SK-N-MC (cell line): ENCODE data around the gene MEI1.

Experiments
- DNase-seq: peaks from one replicate; pipeline ENCODE4 v3.0.0-alpha.2; 2011; ENCODE audit warnings: low read depth, low spot score
- H3K27ac ChIP-seq: fragments of 200-600 bp; sonication (generic); 2 replicates; pipeline ENCODE4 v1.5.1; 2016; ENCODE audit warnings: mixed run types
- H3K36me3 ChIP-seq: fragments of 200-600 bp; sonication (generic); 2 replicates; pipeline ENCODE4 v1.6.1; 2017; ENCODE audit warnings: antibody characterized with exemption, low read length, mixed read lengths; ENCODE audit not compliant: insufficient read depth
- H3K4me3 ChIP-seq: fragments of 200-600 bp; sonication (generic); 2 replicates; pipeline ENCODE4 v1.5.1; 2016
- H3K9ac ChIP-seq: fragments of 200-600 bp; sonication (generic); 2 replicates; pipeline ENCODE4 v1.8.0; 2017; ENCODE audit warnings: mixed run types, mixed read lengths; ENCODE audit not compliant: insufficient read length
- H3K9me3 ChIP-seq: fragments of 200-600 bp; sonication (generic); 2 replicates; pipeline ENCODE4 v1.6.1; 2017; ENCODE audit warnings: low read depth, mild to moderate bottlenecking, antibody characterized with exemption, low read length, moderate library complexity, mixed read lengths
- EZH2 ChIP-seq: fragments of 200-600 bp; sonication (generic); IDR thresholded peaks from one replicate; pipeline ENCODE4 v1.6.1; 2017; ENCODE audit warnings: antibody characterized with exemption
- FOXP2 ChIP-seq: optimal IDR thresholded peaks from 2 replicates; pipeline ENCODE3; 2011; ENCODE audit warnings: mild to moderate bottlenecking, moderate library complexity; ENCODE audit not compliant: insufficient read depth; ENCODE audit errors: extremely low read length, control extremely low read depth
- POLR2AphosphoS5 ChIP-seq: IDR thresholded peaks from 2 replicates; pipeline ENCODE4 v1.6.1; 2012; ENCODE audit warnings: mild to moderate bottlenecking, low read depth, low read length, borderline replicate concordance

MEI1 gene

GRCh38 chr22:41800348-41801146 is 101.2 kb downstream of the MEI1 start, which contains the start of gene CCDC134:
TSS of gene CCDC134 (plus strand) at chr22:41800679. CDS start at chr22:41808891, 8,212 bp downstream.
- H3K27ac ChIP-seq: peak within 1 kb of the TSS; percentile 77
- no peaks in the 10 kb centered on the region for H3K36me3 ChIP-seq
- TF ChIP-seq EZH2: no peak
- TF ChIP-seq POLR2AphosphoS5: peak; percentile 95
- H3K9ac ChIP-seq: peak within 1 kb of the TSS; percentile 88
- H3K4me3 ChIP-seq: peak within 1 kb of the TSS; percentile 94
- no peaks in the 10 kb centered on the region for H3K9me3 ChIP-seq
- no peak for DNase-seq

- no peak overlapping the region for H3K27ac ChIP-seq
- DNase-seq: no peak
- H3K36me3 ChIP-seq: no peaks in the 10 kb centered on the region
- peak overlapping the region; percentile 94 for H3K4me3 ChIP-seq
- peak overlapping the region; percentile 88 for H3K9ac ChIP-seq
- H3K9me3 ChIP-seq: no peaks in the 10 kb centered on the region
- TF ChIP-seq POLR2AphosphoS5 (no peak), FOXP2 (no peak)
These were observed 102.0 kb downstream of the MEI1 start for GRCh38 chr22:41801147-41801819.

- peak overlapping the region; percentile 94 for H3K4me3 ChIP-seq
- H3K36me3 ChIP-seq: no peaks in the 10 kb centered on the region
- H3K9ac ChIP-seq: peak overlapping the region; percentile 88
- H3K27ac ChIP-seq: no peak overlapping the region
- H3K9me3 ChIP-seq: no peaks in the 10 kb centered on the region
- TF ChIP-seq FOXP2 (no peak), EZH2 (no peak), POLR2AphosphoS5 (no peak)
- DNase-seq: no peak
These were observed 102.6 kb downstream of the MEI1 start for GRCh38 chr22:41801886-41802285.

GRCh38 chr22:41805639-41806038 is 106.3 kb downstream of the MEI1 start:
- DNase-seq: no peak
- TF ChIP-seq POLR2AphosphoS5 (no peak), EZH2 (no peak), FOXP2 (no peak)

GRCh38 chr22:41808400-41808799 is 109.1 kb downstream of the MEI1 start:
- Histone ChIP-seq H3K9ac (no peak overlapping the region), H3K9me3 (no peaks in the 10 kb centered on the region)

More at GRCh38 chr22:41805639-41806038, 106.3 kb downstream of the MEI1 start:
- H3K27ac ChIP-seq: no peak overlapping the region
- H3K9me3 ChIP-seq: no peaks in the 10 kb centered on the region
- no peak overlapping the region for H3K4me3 ChIP-seq
- no peaks in the 10 kb centered on the region for H3K36me3 ChIP-seq
- no peak overlapping the region for H3K9ac ChIP-seq

GRCh38 chr22:41810022-41810421 is 110.7 kb downstream of the MEI1 start:
- Histone ChIP-seq H3K9me3 (no peaks in the 10 kb centered on the region), H3K36me3 (peaks cover 6% of the 10 kb centered on the region; the same call in 1 of the 2 replicates), H3K9ac (no peak overlapping the region), H3K27ac (no peak overlapping the region), H3K4me3 (no peak overlapping the region)
- TF ChIP-seq EZH2: no peak
- TF ChIP-seq FOXP2: no peak
- TF ChIP-seq POLR2AphosphoS5: no peak
- DNase-seq: no peak

More at GRCh38 chr22:41808400-41808799, 109.1 kb downstream of the MEI1 start:
- H3K4me3 ChIP-seq: no peak overlapping the region
- H3K36me3 ChIP-seq: peaks cover 4% of the 10 kb centered on the region; the same call in 1 of the 2 replicates
- no peak for DNase-seq
- TF ChIP-seq POLR2AphosphoS5: no peak
- no peak for TF ChIP-seq FOXP2
- TF ChIP-seq EZH2: no peak
- no peak overlapping the region for H3K27ac ChIP-seq

GRCh38 chr22:41812805-41813545 is 113.7 kb downstream of the MEI1 start:
- Histone ChIP-seq H3K36me3 (peaks cover 6% of the 10 kb centered on the region; the same call in 1 of the 2 replicates), H3K4me3 (no peak overlapping the region), H3K9me3 (no peaks in the 10 kb centered on the region), H3K9ac (no peak overlapping the region), H3K27ac (no peak overlapping the region)
- TF ChIP-seq EZH2: no peak
- no peak for DNase-seq

GRCh38 chr22:41813726-41814410 is 114.6 kb downstream of the MEI1 start:
- TF ChIP-seq FOXP2 (no peak), POLR2AphosphoS5 (no peak), EZH2 (no peak)
- no peaks in the 10 kb centered on the region for H3K9me3 ChIP-seq
- no peak overlapping the region for H3K4me3 ChIP-seq
- DNase-seq: no peak
- peaks cover 6% of the 10 kb centered on the region; the same call in 1 of the 2 replicates for H3K36me3 ChIP-seq
- H3K27ac ChIP-seq: no peak overlapping the region
- no peak overlapping the region for H3K9ac ChIP-seq
